Transverse colon (tissue), 4 donors: ENCODE results near the gene KLHL17.

Experiments
- EP300 ChIP-seq: sonication (generic); formaldehyde crosslinking; IDR thresholded peaks from one replicate; pipeline ENCODE4 v1.6.1; 2017; ENCODE audit warnings: antibody characterized with exemption, low read depth
- POLR2A ChIP-seq: fragments of 450-650 bp; IDR thresholded peaks from one replicate; pipeline ENCODE4 v1.6.1; 2016; ENCODE audit warnings: antibody characterized with exemption, mild to moderate bottlenecking, moderate library complexity
- POLR2AphosphoS5 ChIP-seq, 3 donors: sonication (generic); formaldehyde crosslinking; IDR thresholded peaks; one replicate each; pipeline ENCODE4 v1.6.1; 2016; ENCODE audit warnings: antibody characterized with exemption in 3 of 3
- TF ChIP-seq, protein P1 (sequence below), 5 experiments: fragments of 200-600 bp in 3 of 5; fragments of 450-650 bp in 2 of 5; sonication (generic) in 3 of 5; IDR thresholded peaks; 1 replicate in 2 of 5; 2 replicates in 3 of 5; pipeline ENCODE4 v1.5.1; 2016 to 2017; ENCODE audit warnings: antibody characterized with exemption in 5 of 5, inconsistent platforms in 3 of 5, mild to moderate bottlenecking in 2 of 5, moderate library complexity in 1 of 5

DNA sequence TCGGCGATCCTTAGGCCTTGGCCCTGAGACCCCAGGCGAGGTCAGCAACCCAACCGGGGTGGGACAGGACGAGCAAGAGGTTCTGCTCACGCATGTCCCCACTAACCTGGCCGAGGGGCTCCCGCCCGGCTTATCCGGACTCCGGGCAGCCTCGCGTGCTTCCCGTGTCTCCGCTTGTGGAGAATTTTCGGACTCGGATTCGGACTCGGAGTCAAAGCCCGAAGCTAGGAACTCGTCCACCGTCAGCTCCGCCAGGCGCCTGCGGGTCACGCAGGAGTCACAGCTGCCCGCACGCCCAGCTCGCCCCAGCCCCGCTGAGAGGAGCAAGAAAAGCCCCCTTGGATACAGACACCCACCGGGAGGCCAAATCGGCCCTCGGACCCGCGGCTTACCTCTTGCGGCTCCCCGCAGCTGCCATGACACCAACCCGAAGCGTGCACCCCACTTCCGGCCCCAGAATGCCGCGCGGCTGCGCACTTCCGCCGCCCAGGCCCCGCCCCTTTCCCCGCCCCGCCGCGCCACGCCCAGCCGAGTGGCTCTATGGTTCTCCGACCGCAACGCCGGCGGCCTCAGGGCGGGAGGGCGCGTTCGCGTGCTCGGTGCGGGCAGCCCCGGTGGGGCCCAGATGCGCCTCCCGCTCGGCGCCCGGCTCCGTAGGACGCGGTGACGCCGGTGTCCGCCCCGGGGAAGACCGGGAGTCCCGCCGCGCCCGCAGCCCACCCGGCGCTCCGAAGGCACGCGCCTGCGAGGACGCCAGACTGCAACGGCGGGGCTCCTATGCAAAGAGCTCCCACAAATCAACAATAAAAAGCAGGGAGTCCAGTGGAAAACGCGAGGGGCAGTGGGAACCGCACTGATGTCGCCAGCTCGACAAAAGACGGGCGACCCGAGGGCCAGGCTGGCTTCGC, 1.3 kb upstream of the KLHL17 start, which contains the start of gene NOC2L:
- TF ChIP-seq POLR2A = no peak
- TF ChIP-seq, protein P1, sequence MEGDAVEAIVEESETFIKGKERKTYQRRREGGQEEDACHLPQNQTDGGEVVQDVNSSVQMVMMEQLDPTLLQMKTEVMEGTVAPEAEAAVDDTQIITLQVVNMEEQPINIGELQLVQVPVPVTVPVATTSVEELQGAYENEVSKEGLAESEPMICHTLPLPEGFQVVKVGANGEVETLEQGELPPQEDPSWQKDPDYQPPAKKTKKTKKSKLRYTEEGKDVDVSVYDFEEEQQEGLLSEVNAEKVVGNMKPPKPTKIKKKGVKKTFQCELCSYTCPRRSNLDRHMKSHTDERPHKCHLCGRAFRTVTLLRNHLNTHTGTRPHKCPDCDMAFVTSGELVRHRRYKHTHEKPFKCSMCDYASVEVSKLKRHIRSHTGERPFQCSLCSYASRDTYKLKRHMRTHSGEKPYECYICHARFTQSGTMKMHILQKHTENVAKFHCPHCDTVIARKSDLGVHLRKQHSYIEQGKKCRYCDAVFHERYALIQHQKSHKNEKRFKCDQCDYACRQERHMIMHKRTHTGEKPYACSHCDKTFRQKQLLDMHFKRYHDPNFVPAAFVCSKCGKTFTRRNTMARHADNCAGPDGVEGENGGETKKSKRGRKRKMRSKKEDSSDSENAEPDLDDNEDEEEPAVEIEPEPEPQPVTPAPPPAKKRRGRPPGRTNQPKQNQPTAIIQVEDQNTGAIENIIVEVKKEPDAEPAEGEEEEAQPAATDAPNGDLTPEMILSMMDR (IDR thresholded peaks at IDR 0.05) = no peak
- no peak for TF ChIP-seq EP300
- TF ChIP-seq POLR2AphosphoS5 (IDR thresholded peaks at IDR 0.05) = peak in 2 of 3 donors; percentile 51 to 75
